Esophagus muscularis mucosa (tissue), 4 donors: Measurements from ENCODE around the gene HOPX. TPM values are rescaled to one million over a fixed set of nuclear protein-coding genes. Genes with fewer than 3 reads are reported as not detected.
"Not testable (repeated sequence)": the region's sequence is repeated elsewhere in the genome, so short reads cannot be mapped to it uniquely, and the experiment has no call there.

Experiments used
- DNase-seq: peaks from one replicate; pipeline ENCODE4 v3.0.0-alpha.2; 2017; ENCODE audit errors: extremely low spot score
- H3K27ac ChIP-seq, 4 donors: fragments of 200-600 bp; sonication (generic); replicated peaks in 1 of 4; 1 replicate in 3 of 4; 2 replicates in 1 of 4; pipeline ENCODE4 v1.5.1; 2016 to 2019; ENCODE audit warnings: mild to moderate bottlenecking in 1 of 4
- H3K27me3 ChIP-seq, 4 donors: fragments of 200-600 bp; sonication (generic); one replicate each; pipeline versions ENCODE4 v1.5.1 to v1.6.0; 2016 to 2019
- H3K36me3 ChIP-seq, 4 donors: fragments of 200-600 bp; sonication (generic); one replicate each; pipeline ENCODE4 v1.5.1; 2016 to 2019
- H3K4me1 ChIP-seq, 4 donors: fragments of 200-600 bp; sonication (generic); one replicate each; pipeline ENCODE4 v1.5.1; 2016 to 2019
- H3K4me3 ChIP-seq, 4 donors: fragments of 200-600 bp; sonication (generic); 1 replicate in 2 of 4; 2 replicates in 2 of 4; pipeline ENCODE4 v1.5.1; 2016 to 2019; ENCODE audit warnings: mild to moderate bottlenecking in 4 of 4, moderate library complexity in 1 of 4
- H3K9me3 ChIP-seq, 4 donors: fragments of 200-600 bp; sonication (generic); 1 replicate in 3 of 4; 2 replicates in 1 of 4; pipeline ENCODE4 v1.5.1; 2016 to 2019
- EP300 ChIP-seq: sonication (generic); formaldehyde crosslinking; IDR thresholded peaks from one replicate; pipeline ENCODE4 v1.6.1; 2017; ENCODE audit warnings: antibody characterized with exemption
- POLR2A ChIP-seq: fragments of 450-650 bp; IDR thresholded peaks from one replicate; pipeline ENCODE4 v1.6.1; 2017; ENCODE audit warnings: antibody characterized with exemption, moderate library complexity, mild to moderate bottlenecking, low read depth
- POLR2AphosphoS5 ChIP-seq, 2 donors: sonication (generic); formaldehyde crosslinking; IDR thresholded peaks; one replicate each; pipeline ENCODE4 v1.6.1; 2017; ENCODE audit warnings: antibody characterized with exemption in 2 of 2
- WGBS: methylation state at CpG from one replicate; pipeline ENCODE4 v1.1.5; 2018; 5-methylcytosine and 5-hydroxymethylcytosine counted together
- intact Hi-C: fragments of 100-400 bp; cut with DNase I; formaldehyde crosslinking; loops from one replicate; pipeline ENCODE4 v1.15.1; 2023
- total RNA-seq, 4 donors: library from RNA; depleted of rRNA; stranded (reverse); fragments of >200 nt; gene quantifications; one replicate each; pipeline versions ENCODE4 v1.1.0 to v1.2.1, GENCODE V29; 2016
- TF ChIP-seq, protein P1 (sequence below), 3 experiments: fragments of 200-600 bp in 2 of 3; fragments of 450-650 bp in 1 of 3; sonication (generic) in 2 of 3; IDR thresholded peaks; one replicate each; pipeline ENCODE4 v1.5.1; 2017 to 2019; ENCODE audit warnings: antibody characterized with exemption in 3 of 3, mild to moderate bottlenecking in 2 of 3, moderate library complexity in 1 of 3

Gene HOPX
- total RNA-seq, 4 donors from 2014 or later, result 5.1 to 11.9 (median 7.5) TPM

DNA sequence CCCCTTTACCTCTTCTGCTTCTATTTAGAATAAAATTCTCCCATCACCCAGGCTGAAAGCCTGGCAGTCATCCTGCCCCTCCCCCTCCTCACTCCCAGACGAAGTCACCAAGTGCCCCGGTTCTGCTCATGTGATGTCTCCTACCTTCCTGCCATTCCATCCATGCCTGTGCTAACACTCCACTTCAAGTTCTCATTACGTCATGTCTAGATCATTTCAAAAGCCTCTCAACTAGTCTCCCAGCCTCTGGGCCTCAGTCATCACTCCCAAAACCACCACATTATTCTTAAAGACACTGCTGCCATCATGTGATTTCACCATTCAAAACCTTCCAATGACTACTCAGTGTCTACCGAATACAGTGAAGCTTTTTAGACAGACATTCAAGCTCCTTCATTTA lies 17.2 kb upstream of the HOPX start:
- H3K4me3 ChIP-seq, result no peak overlapping the region
- H3K4me1 ChIP-seq, result no peaks in the 10 kb centered on the region
- DNase-seq, result no peak
- 81% methylated on average over 4 of the region's 4 CpGs for WGBS
- H3K36me3 ChIP-seq, result no peaks in the 10 kb centered on the region
- intact Hi-C loops, result no loop called here
- H3K27me3 ChIP-seq, result no peaks in the 10 kb centered on the region
- TF ChIP-seq EP300 (no peak), POLR2A (no peak), POLR2AphosphoS5 (IDR thresholded peaks at IDR 0.05) (no peak)
- TF ChIP-seq, protein P1, sequence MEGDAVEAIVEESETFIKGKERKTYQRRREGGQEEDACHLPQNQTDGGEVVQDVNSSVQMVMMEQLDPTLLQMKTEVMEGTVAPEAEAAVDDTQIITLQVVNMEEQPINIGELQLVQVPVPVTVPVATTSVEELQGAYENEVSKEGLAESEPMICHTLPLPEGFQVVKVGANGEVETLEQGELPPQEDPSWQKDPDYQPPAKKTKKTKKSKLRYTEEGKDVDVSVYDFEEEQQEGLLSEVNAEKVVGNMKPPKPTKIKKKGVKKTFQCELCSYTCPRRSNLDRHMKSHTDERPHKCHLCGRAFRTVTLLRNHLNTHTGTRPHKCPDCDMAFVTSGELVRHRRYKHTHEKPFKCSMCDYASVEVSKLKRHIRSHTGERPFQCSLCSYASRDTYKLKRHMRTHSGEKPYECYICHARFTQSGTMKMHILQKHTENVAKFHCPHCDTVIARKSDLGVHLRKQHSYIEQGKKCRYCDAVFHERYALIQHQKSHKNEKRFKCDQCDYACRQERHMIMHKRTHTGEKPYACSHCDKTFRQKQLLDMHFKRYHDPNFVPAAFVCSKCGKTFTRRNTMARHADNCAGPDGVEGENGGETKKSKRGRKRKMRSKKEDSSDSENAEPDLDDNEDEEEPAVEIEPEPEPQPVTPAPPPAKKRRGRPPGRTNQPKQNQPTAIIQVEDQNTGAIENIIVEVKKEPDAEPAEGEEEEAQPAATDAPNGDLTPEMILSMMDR (IDR thresholded peaks at IDR 0.05), result no peak
- H3K9me3 ChIP-seq, result no peaks in the 10 kb centered on the region
- H3K27ac ChIP-seq, result no peak overlapping the region

DNA sequence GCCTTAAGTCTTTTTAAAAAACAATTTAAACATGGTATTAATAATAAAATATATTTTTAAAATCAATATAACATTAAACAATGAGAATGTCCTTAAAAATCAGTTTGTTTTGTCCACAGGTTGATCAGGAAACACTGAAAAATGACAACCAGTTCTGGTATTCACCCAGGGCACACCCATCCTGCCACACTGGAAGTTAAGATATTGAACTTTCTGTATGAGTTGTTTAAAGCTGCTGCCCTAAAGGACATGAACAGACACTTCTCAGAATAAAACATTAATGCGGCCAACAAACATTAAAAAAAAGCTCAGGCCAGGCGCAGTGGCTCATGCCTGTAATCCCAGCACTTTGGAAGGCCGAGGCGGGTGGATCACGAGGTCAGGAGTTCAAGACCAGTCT lies 15.0 kb upstream of the HOPX start:
- Histone ChIP-seq H3K4me3 (no peak overlapping the region), H3K4me1 (no peaks in the 10 kb centered on the region), H3K27ac (no peak overlapping the region), H3K36me3 (no peaks in the 10 kb centered on the region), H3K27me3 (no peaks in the 10 kb centered on the region), H3K9me3 (no peaks in the 10 kb centered on the region)
- 96% methylated on average over 5 of the region's 5 CpGs for WGBS
- intact Hi-C loops, result no loop called here
- TF ChIP-seq POLR2A (no peak), POLR2AphosphoS5 (IDR thresholded peaks at IDR 0.05) (no peak), EP300 (no peak)
- TF ChIP-seq, protein P1 (IDR thresholded peaks at IDR 0.05), result no peak
- no peak for DNase-seq

DNA sequence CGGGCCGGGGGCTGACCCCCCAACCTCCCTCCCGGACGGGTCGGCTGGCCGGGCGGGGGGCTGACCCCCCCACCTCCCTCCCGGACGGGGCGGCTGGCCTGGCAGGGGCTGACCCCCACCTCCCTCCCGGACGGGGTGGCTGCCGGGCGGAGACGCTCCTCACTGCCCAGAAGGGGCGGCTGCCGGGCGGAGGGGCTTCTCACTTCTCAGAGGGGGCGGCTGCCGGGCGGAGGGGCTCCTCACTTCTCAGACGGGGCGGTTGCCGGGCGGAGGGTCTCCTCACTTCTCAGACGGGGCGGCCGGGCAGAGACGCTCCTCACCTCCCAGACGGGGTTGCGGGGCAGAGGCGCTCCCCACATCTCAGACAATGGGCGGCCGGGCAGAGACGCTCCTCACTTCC lies 12.4 kb upstream of the HOPX start:
- H3K4me3 ChIP-seq, H3K36me3 ChIP-seq, DNase-seq, H3K27me3 ChIP-seq, intact Hi-C loops, H3K4me1 ChIP-seq, H3K9me3 ChIP-seq, H3K27ac ChIP-seq: not testable (repeated sequence)
- 89% methylated on average over 12 of the region's 35 CpGs for WGBS

GRCh38 chr4:56692576-56692975 lies 11.5 kb upstream of the HOPX start:
- 59% methylated on average over 4 of the region's 4 CpGs for WGBS
- no peaks in the 10 kb centered on the region for H3K9me3 ChIP-seq

DNA sequence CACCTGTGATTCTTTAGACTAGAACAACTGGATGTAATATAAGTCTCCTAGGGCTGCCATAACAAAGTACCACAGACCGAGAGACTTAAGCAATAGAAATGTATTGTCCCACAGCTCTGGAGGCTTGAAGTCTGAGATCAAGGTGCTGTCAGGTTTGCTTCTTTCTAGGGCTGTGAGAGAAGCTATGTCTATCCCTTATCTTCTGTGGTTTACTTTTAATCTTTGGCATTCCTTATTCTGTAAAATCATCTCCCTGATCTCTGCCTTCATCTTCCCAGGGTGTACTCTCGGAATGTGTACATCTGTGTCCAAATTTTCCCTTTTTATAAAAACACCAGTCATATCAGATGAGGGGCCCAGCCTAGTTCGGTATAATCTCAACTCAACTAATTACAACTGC lies 10.3 kb upstream of the HOPX start:
- no peak overlapping the region for H3K4me3 ChIP-seq
- H3K27ac ChIP-seq, result no peak overlapping the region
- intact Hi-C loops, result no loop called here
- no peaks in the 10 kb centered on the region for H3K4me1 ChIP-seq
- H3K9me3 ChIP-seq, result no peaks in the 10 kb centered on the region
- WGBS, result 57% methylated on average over 3 of the region's 3 CpGs
- H3K36me3 ChIP-seq, result no peaks in the 10 kb centered on the region
- DNase-seq, result no peak
- TF ChIP-seq, protein P1 (IDR thresholded peaks at IDR 0.05), result no peak
- no peak for TF ChIP-seq POLR2AphosphoS5 (IDR thresholded peaks at IDR 0.05)
- no peak for TF ChIP-seq EP300
- TF ChIP-seq POLR2A, result no peak
- H3K27me3 ChIP-seq, result no peaks in the 10 kb centered on the region

More at GRCh38 chr4:56692576-56692975, 11.5 kb upstream of the HOPX start:
- intact Hi-C loops, result no loop called here
- H3K27ac ChIP-seq, result no peak overlapping the region
- no peak for DNase-seq
- no peaks in the 10 kb centered on the region for H3K4me1 ChIP-seq
- no peaks in the 10 kb centered on the region for H3K27me3 ChIP-seq
- TF ChIP-seq, protein P1 (IDR thresholded peaks at IDR 0.05), result no peak
- TF ChIP-seq POLR2AphosphoS5 (IDR thresholded peaks at IDR 0.05) (no peak), POLR2A (no peak), EP300 (no peak)
- H3K36me3 ChIP-seq, result no peaks in the 10 kb centered on the region
- H3K4me3 ChIP-seq, result no peak overlapping the region
